Ovary (tissue), 9 donors: ENCODE results near the gene CCL19. TPM values are rescaled to one million over a fixed set of nuclear protein-coding genes. Genes with fewer than 3 reads are reported as not detected.
"Not testable (repeated sequence)": the region's sequence is repeated elsewhere in the genome, so short reads cannot be mapped to it uniquely, and the experiment has no call there.

Experiments
- DNase-seq, 5 donors: peaks; one replicate each; pipeline ENCODE4 v3.0.0-alpha.2; 2019 to 2020
- H3K27ac ChIP-seq, 2 donors: fragments of 200-600 bp; one replicate each; pipeline versions ENCODE4 v1.5.1 to v1.8.0; 2019 to 2022
- H3K27me3 ChIP-seq: fragments of 200-600 bp; one replicate; pipeline ENCODE4 v1.8.0; 2022
- H3K36me3 ChIP-seq: fragments of 200-600 bp; sonication (generic); one replicate; pipeline ENCODE4 v1.5.1; 2019
- H3K4me1 ChIP-seq: one replicate; pipeline ENCODE4 v1.8.1; 2013; ENCODE audit warnings: mild to moderate bottlenecking, moderate library complexity; ENCODE audit not compliant: insufficient read depth
- H3K4me3 ChIP-seq: fragments of 200-600 bp; sonication (generic); one replicate; pipeline ENCODE4 v1.5.1; 2017
- H3K9me3 ChIP-seq, 2 donors: fragments of 200-600 bp in 1 of 2; sonication (generic) in 1 of 2; one replicate each; pipeline versions ENCODE4 v1.5.1 to v1.8.1; 2013 to 2019; ENCODE audit warnings: mild to moderate bottlenecking in 1 of 2, moderate library complexity in 1 of 2
- EP300 ChIP-seq: sonication (generic); formaldehyde crosslinking; IDR thresholded peaks from one replicate; pipeline ENCODE4 v1.6.1; 2017; ENCODE audit warnings: antibody characterized with exemption
- POLR2A ChIP-seq: fragments of 450-650 bp; IDR thresholded peaks from one replicate; pipeline ENCODE4 v1.6.1; 2017; ENCODE audit warnings: antibody characterized with exemption, mild to moderate bottlenecking, moderate library complexity
- WGBS, 3 donors: extraction: QIAGEN DNeasy Blood & Tissue Kit in 1 of 3; methylation state at CpG; one replicate each; pipeline versions ENCODE4 v1.1.5 to v1.1.7; 2013 to 2017; 5-methylcytosine and 5-hydroxymethylcytosine counted together
- intact Hi-C, 4 donors: fragments of 100-400 bp; cut with DNase I; formaldehyde crosslinking; loops; one replicate each; pipeline versions ENCODE4 v1.11.0 to v1.15.1; 2022 to 2023
- polyA plus RNA-seq, 2 donors: library from polyadenylated mRNA; stranded (reverse); fragments of 200-250 nt in 1 of 2; fragments of 350-450 nt in 1 of 2; fragmentation: Illumina TruSeq in 1 of 2; extraction: RNeasy Lipid Tissue Mini Kit (QIAGEN cat#74804) in 1 of 2; gene quantifications; one replicate each; pipeline ENCODE4 v1.2.3, GENCODE V29; 2013 to 2014
- total RNA-seq, 7 donors: library from RNA; depleted of rRNA in 2 of 7; stranded (reverse); fragments of >200 nt in 2 of 7; fragmentation: NEBNext Ultra II Directional in 3 of 7; extraction: Animal tissue kit (Norgen Biotek cat#: 25700) in 3 of 7; gene quantifications; one replicate each; pipeline versions ENCODE4 v1.1.0 to v1.2.4, GENCODE V29; 2016 to 2023
- TF ChIP-seq, protein P1 (sequence below), 3 donors: fragments of 450-650 bp in 2 of 3; fragments of 200-600 bp in 1 of 3; IDR thresholded peaks; one replicate each; pipeline versions ENCODE4 v1.5.1 to v1.8.0; 2016 to 2022; ENCODE audit warnings: antibody characterized with exemption in 3 of 3, mild to moderate bottlenecking in 1 of 3
- donor health status: DM: no; HTN: no; CAD: no; lungs with moderate emphysema.
- donor health status: DM: no; HTN: no; CAD: no.
- donor health status: Bipolar disorder and iron deficiency.
- donor health status: DM: yes; HTN: yes; CAD: no.
- donor health status: DM: no; HTN: no; CAD: no.
- donor health status: DM: yes; HTN: yes; CAD: no.

Gene CCL19
- total and polyA plus RNA-seq, 9 donors, result 0.40 to 14.9 (median 7.7) TPM; not detected in 5

DNA sequence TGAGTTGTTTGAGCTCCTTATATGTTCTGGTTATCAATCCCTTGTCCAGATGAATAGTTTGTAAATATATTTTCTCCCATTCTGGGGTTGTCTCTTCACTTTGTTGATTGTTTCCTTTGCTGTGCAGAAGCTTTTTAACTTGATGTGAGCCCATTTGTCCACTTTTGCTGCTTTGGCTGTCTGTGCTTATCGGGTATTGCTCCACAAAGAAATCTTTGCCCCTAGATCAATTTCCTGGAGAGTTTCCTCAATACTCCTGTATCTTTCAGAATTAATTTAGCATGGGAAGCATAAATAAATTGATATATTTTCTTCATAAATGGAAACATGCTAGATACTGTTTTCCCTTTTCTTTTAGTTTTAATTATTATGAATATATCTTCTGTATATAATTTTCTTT, 41.4 kb upstream of the CCL19 start:
- TF ChIP-seq POLR2A (no peak), EP300 (no peak)
- TF ChIP-seq, protein P1, sequence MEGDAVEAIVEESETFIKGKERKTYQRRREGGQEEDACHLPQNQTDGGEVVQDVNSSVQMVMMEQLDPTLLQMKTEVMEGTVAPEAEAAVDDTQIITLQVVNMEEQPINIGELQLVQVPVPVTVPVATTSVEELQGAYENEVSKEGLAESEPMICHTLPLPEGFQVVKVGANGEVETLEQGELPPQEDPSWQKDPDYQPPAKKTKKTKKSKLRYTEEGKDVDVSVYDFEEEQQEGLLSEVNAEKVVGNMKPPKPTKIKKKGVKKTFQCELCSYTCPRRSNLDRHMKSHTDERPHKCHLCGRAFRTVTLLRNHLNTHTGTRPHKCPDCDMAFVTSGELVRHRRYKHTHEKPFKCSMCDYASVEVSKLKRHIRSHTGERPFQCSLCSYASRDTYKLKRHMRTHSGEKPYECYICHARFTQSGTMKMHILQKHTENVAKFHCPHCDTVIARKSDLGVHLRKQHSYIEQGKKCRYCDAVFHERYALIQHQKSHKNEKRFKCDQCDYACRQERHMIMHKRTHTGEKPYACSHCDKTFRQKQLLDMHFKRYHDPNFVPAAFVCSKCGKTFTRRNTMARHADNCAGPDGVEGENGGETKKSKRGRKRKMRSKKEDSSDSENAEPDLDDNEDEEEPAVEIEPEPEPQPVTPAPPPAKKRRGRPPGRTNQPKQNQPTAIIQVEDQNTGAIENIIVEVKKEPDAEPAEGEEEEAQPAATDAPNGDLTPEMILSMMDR (IDR thresholded peaks at IDR 0.05), result no peak

DNA sequence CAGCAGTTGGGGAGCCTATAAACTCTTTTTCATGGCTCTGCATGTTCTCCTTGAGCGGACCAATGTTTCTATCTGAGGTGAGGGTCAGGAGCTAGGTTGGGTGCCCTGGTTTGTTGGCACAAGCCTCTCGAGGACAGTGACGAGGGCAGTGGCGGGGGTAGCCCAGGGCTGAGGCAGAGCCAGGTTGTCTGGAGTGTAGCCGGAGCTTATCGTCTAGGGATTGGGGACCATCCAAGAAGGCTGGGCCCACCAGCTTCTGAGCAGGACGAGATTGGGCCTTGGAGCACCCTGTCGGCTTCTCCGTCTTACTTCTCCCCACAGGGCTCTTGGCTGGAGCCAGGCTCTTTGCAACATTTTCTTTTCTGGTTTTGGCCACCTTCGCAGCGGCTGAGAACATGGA, 32.1 kb upstream of the CCL19 start:
- Histone ChIP-seq H3K27me3 (no peaks in the 10 kb centered on the region), H3K4me3 (no peak overlapping the region), H3K36me3 (no peaks in the 10 kb centered on the region), H3K9me3 (no peaks in the 10 kb centered on the region), H3K27ac (no peak overlapping the region), H3K4me1 (peaks cover under 1% of the 10 kb centered on the region)
- intact Hi-C loops, result no loop called here
- no peak for TF ChIP-seq EP300
- TF ChIP-seq, protein P1 (IDR thresholded peaks at IDR 0.05), result no peak
- TF ChIP-seq POLR2A, result no peak
- DNase-seq, result no peak
- 90 to 95% (median 91%) methylated on average over 11 of the region's 11 CpGs for WGBS, 3 donors

More for the DNA sequence above, 41.4 kb upstream of the CCL19 start:
- DNase-seq, result no peak
- no peaks in the 10 kb centered on the region for H3K4me1 ChIP-seq
- H3K4me3 ChIP-seq, result no peak overlapping the region
- H3K9me3 ChIP-seq, result no peaks in the 10 kb centered on the region
- H3K36me3 ChIP-seq, result no peaks in the 10 kb centered on the region
- intact Hi-C loops, result no loop called here
- WGBS, 3 donors, result 96 to 97% (median 96%) methylated on average over 1 of the region's 1 CpG
- no peaks in the 10 kb centered on the region for H3K27me3 ChIP-seq
- H3K27ac ChIP-seq, result no peak overlapping the region

DNA sequence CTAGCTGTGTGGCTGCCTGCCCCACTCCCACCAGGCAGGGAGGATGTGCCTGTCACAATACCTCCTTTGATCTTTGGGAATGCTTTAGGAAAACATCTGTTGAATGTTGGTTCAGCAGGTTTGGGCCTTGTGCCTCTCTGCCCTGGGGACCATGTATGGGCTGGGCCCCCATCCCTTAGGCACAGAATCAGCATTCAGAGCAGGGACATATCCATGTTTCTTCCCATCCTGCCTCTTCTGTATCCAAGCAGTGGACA, 28.6 kb upstream of the CCL19 start:
- H3K36me3 ChIP-seq, DNase-seq, H3K27ac ChIP-seq, H3K4me1 ChIP-seq, H3K27me3 ChIP-seq, intact Hi-C loops, H3K4me3 ChIP-seq, H3K9me3 ChIP-seq: not testable (repeated sequence)

DNA sequence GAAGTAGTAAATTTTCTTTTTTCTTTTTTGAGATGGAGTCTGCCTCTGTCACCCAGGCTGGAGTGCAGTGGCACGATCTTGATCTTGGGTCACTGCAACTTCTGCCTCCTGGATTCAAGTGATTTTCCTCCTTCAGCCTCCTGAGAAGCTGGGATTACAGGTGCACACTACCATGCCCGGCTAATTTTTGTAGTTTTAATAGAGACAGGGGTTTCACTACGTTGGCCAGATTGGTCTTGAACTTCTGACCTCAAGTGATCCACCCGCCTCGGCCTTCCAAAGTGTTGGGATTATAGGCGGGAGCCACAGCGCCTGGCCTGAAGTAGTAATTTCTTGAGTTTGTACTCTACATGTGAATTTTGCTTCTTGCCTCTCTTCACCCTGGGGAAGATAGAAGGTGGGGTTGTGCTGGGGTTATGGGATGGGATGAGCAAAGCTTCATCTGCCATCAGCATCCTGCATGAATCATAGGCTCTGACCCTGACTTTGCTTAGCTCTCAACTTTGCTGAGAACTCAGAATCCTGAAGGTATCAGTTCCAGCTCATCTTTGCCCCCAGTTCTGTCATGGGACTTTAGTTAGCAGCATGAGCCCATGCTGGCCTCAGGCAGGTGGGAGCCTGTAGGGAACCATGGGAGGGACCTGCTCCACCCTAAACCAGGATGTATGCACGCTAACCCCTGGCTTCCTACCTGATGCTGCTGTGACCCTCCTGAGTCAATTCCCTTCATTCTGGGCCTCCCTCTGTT, 28.1 kb upstream of the CCL19 start:
- Histone ChIP-seq H3K9me3 (no peaks in the 10 kb centered on the region), H3K27me3 (no peaks in the 10 kb centered on the region), H3K36me3 (no peaks in the 10 kb centered on the region), H3K4me3 (no peak overlapping the region), H3K4me1 (peaks cover 3% of the 10 kb centered on the region), H3K27ac (no peak overlapping the region)
- WGBS, 3 donors, result 82 to 91% (median 91%) methylated on average over 8 of the region's 8 CpGs
- TF ChIP-seq EP300, result no peak
- no peak for TF ChIP-seq POLR2A
- TF ChIP-seq, protein P1 (IDR thresholded peaks at IDR 0.05), result no peak
- intact Hi-C loops, result no loop called here
- DNase-seq, result peak in 1 of 5 donors; percentile 27

DNA sequence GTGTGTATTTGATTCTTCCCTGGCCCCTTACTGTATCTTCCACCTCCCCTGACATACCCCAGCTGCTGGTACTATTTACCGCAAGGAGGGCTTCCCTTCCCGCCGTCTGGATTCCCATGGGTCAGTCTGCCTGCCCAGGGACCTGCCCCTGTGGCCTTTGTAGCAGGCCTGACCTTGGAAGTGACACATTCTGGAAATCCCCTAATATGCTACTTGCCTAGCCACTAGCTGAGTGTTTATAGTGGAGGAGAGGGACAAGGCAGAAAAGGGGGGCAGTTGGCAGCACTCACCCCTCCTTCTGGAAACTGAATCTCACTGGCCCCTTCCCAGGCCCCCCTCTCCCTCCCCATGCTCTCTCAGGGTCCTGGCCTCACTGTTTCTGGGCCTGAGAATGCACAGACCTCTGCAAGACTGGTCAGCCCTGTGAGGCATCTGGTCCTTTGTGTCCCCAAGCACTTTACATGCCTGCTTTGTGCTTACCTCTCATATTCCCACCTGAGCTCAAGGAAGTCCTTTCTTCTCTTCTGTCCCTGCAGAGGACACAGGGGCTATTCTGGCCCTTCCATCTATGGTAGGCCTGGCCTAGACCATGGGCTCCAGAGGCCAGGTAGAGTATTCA, 27.0 kb upstream of the CCL19 start:
- intact Hi-C loops, result no loop called here
- Histone ChIP-seq H3K27ac (no peak overlapping the region), H3K4me3 (no peak overlapping the region), H3K36me3 (no peaks in the 10 kb centered on the region), H3K27me3 (no peaks in the 10 kb centered on the region), H3K4me1 (peaks cover 3% of the 10 kb centered on the region), H3K9me3 (no peaks in the 10 kb centered on the region)
- TF ChIP-seq POLR2A (no peak), EP300 (no peak)
- TF ChIP-seq, protein P1 (IDR thresholded peaks at IDR 0.05), result no peak
- no peak for DNase-seq
- 18 to 32% (median 20%) methylated on average over 3 of the region's 3 CpGs for WGBS, 3 donors
